Right kidney (tissue), 9 donors: ENCODE measurements around the gene CIAO3.

Experiments used
- DNase-seq: peaks from one replicate; pipeline ENCODE4 v3.0.0-alpha.2; 2016
- long read RNA-seq, 8 donors: transcript quantifications; one replicate each; lab custom pipeline, GENCODE V29; 2026

The CIAO3 gene
- long read RNA-seq, donor 1, transcript CIAO3-201 (11 exons, 2,112 nt) = major isoform, 9 of 24 reads
- long read RNA-seq, donor 1, partial matches to known transcripts = 8 of 24 reads
- long read RNA-seq, donor 1, other reads (novel, unspliced or antisense) = 0 of 24 reads
- long read RNA-seq, donor 2, partial matches to known transcripts = 9 of 18 reads
- long read RNA-seq, donor 2, other reads (novel, unspliced or antisense) = 0 of 18 reads
- long read RNA-seq, donor 3, partial matches to known transcripts = 0 of 1 reads
- long read RNA-seq, donor 3, other reads (novel, unspliced or antisense) = 0 of 1 reads
- long read RNA-seq, donor 4, transcript CIAO3-201 (11 exons, 2,112 nt) = major isoform, 9 of 15 reads
- long read RNA-seq, donor 4, partial matches to known transcripts = 0 of 15 reads
- long read RNA-seq, donor 4, other reads (novel, unspliced or antisense) = 0 of 15 reads
- long read RNA-seq, donor 5, transcript CIAO3-201 (11 exons, 2,112 nt) = major isoform, 8 of 10 reads
- long read RNA-seq, donor 5, partial matches to known transcripts = 0 of 10 reads
- long read RNA-seq, donor 5, other reads (novel, unspliced or antisense) = 0 of 10 reads
- long read RNA-seq, donor 6, transcript CIAO3-201 (11 exons, 2,112 nt) = major isoform, 10 of 27 reads
- long read RNA-seq, donor 6, partial matches to known transcripts = 8 of 27 reads
- long read RNA-seq, donor 6, other reads (novel, unspliced or antisense) = 0 of 27 reads
- long read RNA-seq, donor 7 = 0 reads
- long read RNA-seq, donor 8, transcript CIAO3-201 (11 exons, 2,112 nt) = major isoform, 9 of 35 reads
- long read RNA-seq, donor 8, partial matches to known transcripts = 17 of 35 reads
- long read RNA-seq, donor 8, other reads (novel, unspliced or antisense) = 0 of 35 reads

DNA sequence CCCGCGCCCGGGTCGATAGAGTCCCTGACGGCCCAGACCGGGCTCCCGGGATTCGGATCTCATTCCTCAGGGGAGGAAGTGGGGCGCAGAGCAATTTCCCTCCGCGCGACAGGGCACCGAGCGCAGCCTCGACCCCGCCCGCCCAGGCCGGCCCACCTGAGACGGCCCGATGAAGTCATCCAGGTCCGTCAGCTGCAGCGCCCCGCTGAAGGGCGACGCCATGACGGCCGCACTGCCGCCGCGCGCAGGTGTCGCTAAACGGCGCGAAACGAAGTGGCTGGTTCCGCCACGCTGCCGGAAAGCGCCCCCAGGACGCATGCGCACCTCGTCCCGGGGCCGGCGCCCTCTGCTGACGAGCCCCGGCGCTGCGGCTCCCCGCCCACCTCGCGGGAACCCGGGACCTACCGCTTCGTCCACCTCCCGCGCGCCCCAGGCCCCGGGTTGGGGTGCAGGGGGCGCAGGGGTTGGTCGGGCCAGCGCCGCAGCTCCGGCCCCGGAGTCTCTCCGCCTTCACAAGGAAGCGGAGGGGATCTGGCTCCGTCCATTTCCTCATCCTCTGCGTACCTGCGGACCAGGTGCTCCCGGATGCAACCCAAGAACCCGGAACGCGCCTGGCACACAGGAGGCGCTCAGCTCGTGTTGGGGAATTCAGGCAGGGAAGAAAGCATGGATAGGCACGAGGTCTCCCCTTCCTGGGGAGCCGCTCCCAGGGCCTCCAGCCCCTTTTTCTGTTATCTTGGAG, at the start of gene CIAO3:
CIAO3 (minus strand) TSS at position 234 of the 742 bp plus-strand sequence; CDS start at position 222, 12 bp downstream.
- peak; percentile 96 for DNase-seq

DNA sequence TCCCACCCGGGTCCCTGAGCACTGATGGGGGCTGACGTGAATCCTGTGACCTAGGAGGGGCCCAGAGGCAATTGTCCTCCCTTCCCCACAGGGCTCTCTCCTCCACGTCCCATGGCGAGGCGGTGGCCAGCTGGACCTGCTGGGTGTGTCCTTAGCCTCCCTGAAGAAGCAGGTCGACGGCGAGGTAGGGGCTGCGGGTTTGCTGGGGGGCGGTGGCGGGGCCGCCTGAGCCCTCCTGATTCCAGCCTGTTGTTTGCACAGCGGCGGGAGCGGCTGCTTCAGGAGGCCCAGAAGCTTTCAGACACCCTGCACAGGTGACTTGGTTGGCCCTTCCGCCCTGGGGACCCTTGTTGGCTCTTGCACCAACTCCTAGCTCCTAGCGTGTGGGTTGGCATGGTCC, 49.3 kb upstream of the CIAO3 start:
- DNase-seq = no peak

- no peak for DNase-seq
These were observed 48.5 kb upstream of the CIAO3 start for GRCh38 chr16:789191-789850.

DNA sequence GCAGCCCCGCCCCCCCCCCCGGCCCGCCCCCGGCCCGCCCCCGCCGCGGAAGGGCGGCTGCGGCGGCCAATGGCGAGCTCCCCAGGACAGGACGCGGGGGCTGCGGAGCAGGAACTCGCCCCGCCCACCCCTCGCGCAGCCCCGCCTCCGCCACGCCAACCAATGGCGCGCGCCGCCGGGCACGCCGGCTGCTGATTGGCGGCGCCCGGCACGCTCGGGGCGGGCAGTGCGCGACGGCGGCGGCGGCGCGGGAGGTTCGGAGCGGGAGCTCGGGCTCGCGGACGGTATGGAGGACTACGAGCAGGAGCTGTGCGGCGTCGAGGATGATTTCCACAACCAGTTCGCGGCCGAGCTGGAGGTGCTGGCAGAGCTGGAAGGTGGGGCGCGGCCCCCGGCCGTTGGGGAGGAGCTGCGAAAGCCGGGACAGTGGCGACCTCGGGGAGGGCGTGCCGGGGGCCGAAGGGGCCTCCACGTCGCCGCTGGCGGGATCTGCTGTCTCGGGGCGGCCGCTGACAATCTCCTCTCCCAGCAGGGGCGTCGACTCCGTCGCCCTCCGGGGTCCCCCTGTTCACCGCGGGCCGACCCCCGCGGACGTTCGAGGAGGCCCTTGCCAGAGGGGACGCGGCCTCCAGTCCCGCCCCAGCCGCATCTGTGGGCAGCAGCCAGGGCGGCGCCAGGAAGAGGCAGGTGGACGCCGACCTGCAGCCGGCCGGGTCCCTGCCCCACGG, 47.8 kb upstream of the CIAO3 start, which contains the start of gene CHTF18:
CHTF18 (plus strand) TSS at position 222 of the 728 bp plus-strand sequence; CDS start at position 287, 65 bp downstream.
- peak; percentile 83 for DNase-seq

DNA sequence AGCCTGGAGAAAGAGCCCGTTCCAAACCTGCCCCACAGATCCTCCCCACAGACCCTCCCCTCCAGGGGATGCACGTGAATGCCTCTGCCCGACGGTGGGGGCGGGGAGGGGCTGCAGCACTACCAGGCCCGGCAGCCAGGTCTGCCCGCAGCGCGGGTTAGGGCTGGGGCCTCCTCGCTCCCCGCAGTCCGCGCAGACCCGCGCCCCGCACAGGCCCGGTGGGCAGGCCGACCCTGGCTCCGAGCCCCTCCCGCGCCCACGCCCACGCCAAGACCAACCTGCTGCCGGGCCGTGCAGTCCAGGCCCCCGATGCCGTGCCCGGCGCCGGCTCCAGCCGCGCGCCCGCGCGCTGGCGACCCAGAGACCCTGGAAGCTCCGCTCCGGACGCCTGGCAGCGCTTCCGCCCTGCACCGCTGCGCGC, 47.2 kb upstream of the CIAO3 start, which contains the start of gene RPUSD1:
RPUSD1 (minus strand) TSS at position 404 of the 421 bp plus-strand sequence. CDS start 644 bp downstream, outside the sequence.
- DNase-seq = peak; percentile 65

- DNase-seq = no peak
These were observed 46.6 kb upstream of the CIAO3 start for GRCh38 chr16:787321-787966.

DNA sequence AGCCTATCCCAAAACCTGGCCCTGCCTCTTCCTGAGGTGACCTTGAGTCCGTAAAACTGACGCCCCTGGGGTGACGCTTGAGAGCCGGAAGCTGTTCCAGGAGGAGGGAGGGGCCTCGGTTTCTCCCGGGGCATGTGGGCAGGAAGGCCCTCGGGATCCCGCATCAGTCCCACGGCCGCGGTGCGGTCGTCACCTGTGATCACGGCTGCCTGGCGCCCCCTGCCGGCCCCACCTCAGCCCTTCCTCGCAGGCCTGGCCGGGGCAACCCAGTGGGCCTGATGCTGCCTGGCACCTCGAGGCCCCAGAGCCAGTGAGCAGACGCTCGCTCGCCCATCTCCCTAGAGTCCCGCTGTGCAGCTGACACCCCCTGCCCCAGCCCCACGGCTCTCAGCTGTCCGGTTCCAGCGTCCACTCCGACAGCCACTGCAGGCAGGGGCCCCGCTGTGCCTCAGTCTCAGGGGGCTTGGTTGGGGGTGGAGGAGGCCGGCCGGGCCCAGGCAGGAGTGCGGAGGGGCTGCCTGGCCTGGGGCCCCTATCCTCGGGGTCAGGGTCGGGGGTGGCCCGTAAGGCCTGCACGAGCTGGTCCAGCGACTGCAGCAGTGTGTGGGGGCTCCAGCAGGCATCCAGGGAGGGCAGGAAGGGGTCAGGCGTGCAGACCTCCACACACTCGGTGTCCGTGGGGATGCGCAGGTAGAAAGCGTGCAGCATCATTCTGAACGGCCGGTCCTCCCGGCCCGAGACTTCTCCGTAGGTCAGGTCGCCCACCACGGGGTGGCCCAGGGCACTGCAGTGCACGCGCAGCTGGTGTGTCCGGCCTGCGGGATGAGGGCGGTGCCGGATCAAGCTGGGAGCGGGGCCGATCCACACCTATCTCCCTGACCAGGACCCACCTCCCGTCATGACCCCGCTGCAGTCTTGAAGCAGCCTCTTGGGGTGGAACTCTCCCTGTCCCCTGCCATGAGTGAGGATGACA, 45.1 kb upstream of the CIAO3 start:
- DNase-seq = no peak

- DNase-seq = no peak
These were observed 43.6 kb upstream of the CIAO3 start for GRCh38 chr16:784431-784830.

DNA sequence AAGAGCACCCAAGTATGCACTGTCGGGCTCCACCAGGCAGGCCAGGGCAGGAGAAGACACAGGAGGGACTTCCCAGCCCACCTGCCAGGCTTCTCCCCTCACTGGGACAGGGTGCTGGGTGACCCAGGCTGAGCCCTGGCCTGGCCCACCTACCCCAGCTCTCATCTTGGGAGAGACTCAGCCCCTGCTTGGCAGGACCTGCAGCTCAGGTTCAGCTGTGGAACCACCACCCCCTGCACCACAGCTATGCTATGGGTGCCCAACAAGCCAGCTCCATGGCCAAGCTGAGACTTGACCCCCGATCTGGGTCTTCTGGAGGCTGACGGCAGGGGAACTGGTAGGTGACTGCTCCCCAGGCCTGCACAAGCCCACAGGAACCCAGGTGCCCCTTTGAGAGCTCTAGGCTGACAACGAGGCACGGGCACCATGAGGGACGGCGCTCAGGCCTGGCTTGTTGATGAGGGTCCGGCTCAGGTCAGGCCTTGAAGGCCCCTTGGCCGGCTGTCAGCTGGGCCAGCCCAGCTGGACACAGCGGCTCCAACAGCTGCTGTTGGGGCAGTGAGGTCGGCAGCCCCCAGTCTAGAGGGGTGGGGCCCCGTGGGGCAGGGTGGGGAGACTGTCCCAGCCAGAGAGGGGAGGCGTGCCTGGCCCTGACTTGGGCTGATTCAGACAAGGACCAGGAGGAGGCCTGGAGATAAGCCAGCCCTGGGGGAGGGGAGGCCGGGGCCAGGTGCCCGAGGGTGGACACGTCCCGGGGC, 42.8 kb upstream of the CIAO3 start:
- DNase-seq = no peak

DNA sequence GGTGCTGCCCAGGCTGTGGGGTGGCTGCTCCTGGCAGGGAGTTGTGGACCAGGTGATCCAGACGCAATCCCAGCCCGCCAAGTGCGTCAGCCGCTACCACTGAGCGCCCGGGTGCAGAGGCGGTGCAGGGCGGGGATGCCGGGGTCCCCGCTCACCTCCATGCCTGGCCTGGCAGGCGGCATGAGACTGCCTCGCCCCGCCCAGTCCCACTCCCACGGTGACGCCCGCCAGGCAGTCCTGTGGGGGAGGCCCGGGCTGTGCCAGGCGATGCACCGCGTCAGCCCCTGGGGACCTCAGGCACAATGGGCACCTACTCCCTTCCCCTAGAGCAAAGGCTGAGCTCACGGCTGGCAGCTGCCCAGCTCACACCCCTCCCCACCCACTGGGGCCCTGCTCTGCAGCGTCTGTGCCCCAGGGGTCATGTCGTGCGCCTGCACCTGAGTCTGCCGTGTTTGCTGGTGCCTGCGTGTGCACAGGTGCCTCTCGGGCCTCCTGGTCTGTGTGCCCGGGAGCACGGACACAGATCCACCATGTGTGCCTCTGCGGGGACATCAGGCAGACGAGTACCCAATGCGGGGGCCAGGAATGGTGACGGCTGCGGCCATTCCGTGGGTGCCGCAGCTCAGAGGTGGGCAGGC, 42.1 kb upstream of the CIAO3 start:
- DNase-seq = no peak

GRCh38 chr16:782258-782657, 41.5 kb upstream of the CIAO3 start:
- DNase-seq = no peak

DNA sequence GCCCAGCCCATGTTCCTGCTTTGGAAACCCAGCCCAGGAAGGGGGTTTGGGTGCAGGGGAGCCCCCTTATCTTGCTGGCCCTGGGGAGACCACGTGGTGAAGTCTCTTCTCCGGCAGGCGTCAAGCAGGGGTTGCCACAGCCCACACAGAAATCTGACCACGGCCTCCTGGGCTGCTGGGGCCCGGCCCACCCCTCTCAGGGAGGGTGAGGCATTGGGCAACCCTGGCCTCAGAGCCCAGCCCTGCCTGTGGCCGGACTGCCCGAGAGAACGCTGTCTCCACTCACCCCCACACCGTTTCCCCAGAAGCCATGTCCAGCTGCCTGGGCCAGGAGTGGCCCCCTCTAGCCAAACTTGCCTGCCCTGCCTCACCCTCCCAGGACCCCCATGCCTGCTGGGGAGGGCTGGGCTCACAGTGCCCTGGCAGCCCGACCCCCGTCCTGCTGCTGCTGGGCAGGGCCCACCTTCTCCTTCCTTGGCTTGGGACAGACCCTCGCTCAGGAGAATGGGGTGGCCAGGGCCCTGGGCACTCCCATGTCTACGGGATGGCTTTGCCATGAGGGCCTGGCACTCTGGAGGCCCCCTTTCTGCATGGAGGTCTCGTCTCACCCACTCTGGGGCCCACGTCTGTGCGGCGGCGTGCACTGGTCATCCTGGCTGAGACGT, 40.7 kb upstream of the CIAO3 start:
- no peak for DNase-seq

- no peak for DNase-seq
These were observed 39.5 kb upstream of the CIAO3 start for GRCh38 chr16:780296-780695.

GRCh38 chr16:779561-779960, 38.8 kb upstream of the CIAO3 start:
- no peak for DNase-seq

- DNase-seq = no peak
These were observed 38.2 kb upstream of the CIAO3 start for GRCh38 chr16:778909-779527.

DNA sequence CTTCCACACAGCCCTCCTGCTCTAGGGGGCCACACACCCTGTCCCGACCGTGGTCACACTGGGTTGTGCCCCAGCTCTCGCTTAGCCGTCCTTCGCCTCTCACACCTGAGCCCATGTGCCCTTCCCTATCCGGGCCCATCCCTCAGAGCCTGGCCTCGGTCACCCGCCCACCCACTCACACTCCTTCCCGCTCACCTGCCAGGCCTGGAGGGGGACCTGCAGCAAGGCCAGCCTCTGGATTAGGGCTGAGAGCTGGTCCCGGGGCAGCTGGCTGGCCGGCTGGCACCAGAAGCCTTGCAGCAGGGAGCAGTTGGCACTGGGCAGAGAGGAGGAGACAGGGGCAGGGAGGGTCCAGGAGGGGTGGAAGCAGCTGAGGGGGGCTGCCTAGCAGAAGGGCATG, 37.6 kb upstream of the CIAO3 start:
- no peak for DNase-seq

GRCh38 chr16:777826-778225, 37.0 kb upstream of the CIAO3 start:
- no peak for DNase-seq
